PC-9 (cell line): Measurements from ENCODE around the gene TBC1D10B. TPM values are rescaled to one million over a fixed set of nuclear protein-coding genes. Genes with fewer than 3 reads are reported as not detected.

ENCODE experiments used
- BruUV-seq: library from RNA; stranded (reverse); fragments of 400-500 nt; replicated peaks from 2 replicates; lab custom pipeline; 2021; lab: Mats Ljungman, UMichigan
- CTCF ChIA-PET: fragments of 300-600 bp; sonication (Branson Sonifier 250); formaldehyde crosslinking; loops from one replicate; lab custom pipeline; 2022; ENCODE audit warnings: antibody characterized with exemption; lab: Charles Lee
- POLR2A ChIA-PET: fragments of 300-600 bp; sonication (Branson Sonifier 250); formaldehyde crosslinking; loops from one replicate; lab custom pipeline; 2022; ENCODE audit warnings: antibody characterized with exemption; ENCODE audit not compliant: unreplicated experiment; lab: Charles Lee
- DNase-seq, 2 experiments: peaks; one replicate each; pipeline versions ENCODE4 v3.0.0 to v3.0.0-alpha.2; 2015 to 2022; ENCODE audit warnings: mixed read lengths in 1 of 2
- H2AFZ ChIP-seq: fragments of 200-600 bp; sonication (generic); 2 replicates; pipeline ENCODE4 v1.8.1; 2017; ENCODE audit warnings: antibody characterized with exemption
- H3F3A ChIP-seq: fragments of 200-600 bp; sonication (generic); 2 replicates; pipeline ENCODE4 v1.8.1; 2017; ENCODE audit warnings: antibody characterized with exemption, mild to moderate bottlenecking, low read depth; ENCODE audit not compliant: insufficient read depth
- H3K27ac ChIP-seq: fragments of 200-600 bp; sonication (generic); 2 replicates; pipeline ENCODE4 v1.6.1; 2016; ENCODE audit warnings: mixed run types
- H3K27me3 ChIP-seq: fragments of 200-600 bp; sonication (generic); 2 replicates; pipeline ENCODE4 v1.6.1; 2016; ENCODE audit warnings: low read depth, mixed run types; ENCODE audit not compliant: insufficient read depth
- H3K36me3 ChIP-seq: fragments of 200-600 bp; sonication (generic); 2 replicates; pipeline ENCODE4 v1.6.1; 2016; ENCODE audit warnings: low read depth, mixed run types
- H3K4me1 ChIP-seq: fragments of 200-600 bp; sonication (generic); replicated peaks from 2 replicates; pipeline ENCODE4 v1.6.1; 2016; ENCODE audit warnings: mixed run types; ENCODE audit not compliant: insufficient read depth
- H3K4me2 ChIP-seq: fragments of 200-600 bp; sonication (generic); 2 replicates; pipeline ENCODE4 v1.6.1; 2017; ENCODE audit warnings: mixed run types
- H3K4me3 ChIP-seq: fragments of 200-600 bp; sonication (generic); 2 replicates; pipeline ENCODE4 v1.6.1; 2016; ENCODE audit warnings: mixed run types
- H3K79me2 ChIP-seq: fragments of 200-600 bp; sonication (generic); 2 replicates; pipeline ENCODE4 v1.6.1; 2017; ENCODE audit warnings: low read depth, mixed run types
- H3K9me2 ChIP-seq: fragments of 200-600 bp; sonication (generic); 2 replicates; pipeline ENCODE4 v1.8.1; 2017; ENCODE audit warnings: mild to moderate bottlenecking; ENCODE audit not compliant: insufficient read depth
- H3K9me3 ChIP-seq: fragments of 200-600 bp; sonication (generic); 2 replicates; pipeline ENCODE4 v1.8.1; 2016; ENCODE audit warnings: low read depth; ENCODE audit not compliant: insufficient read depth
- H4K20me1 ChIP-seq: fragments of 200-600 bp; sonication (generic); 2 replicates; pipeline ENCODE4 v1.8.1; 2017; ENCODE audit not compliant: insufficient read depth
- EZH2 ChIP-seq: fragments of 200-600 bp; sonication (generic); IDR thresholded peaks from 2 replicates; pipeline ENCODE4 v1.8.0; 2017; ENCODE audit warnings: antibody characterized with exemption, low read depth
- intact Hi-C: fragments of 100-400 bp; cut with micrococcal nuclease; formaldehyde crosslinking; loops from one replicate; pipeline ENCODE4 v1.10.0; 2022; ENCODE audit not compliant: unreplicated experiment
- total RNA-seq: library from RNA; stranded (reverse); gene quantifications from 2 replicates; pipeline ENCODE4 v1.2.3, GENCODE V29; 2021
- TF ChIP-seq, protein P1 (sequence below): fragments of 200-600 bp; sonication (generic); conservative IDR thresholded peaks from 2 replicates; pipeline ENCODE4 v1.6.1; 2017; ENCODE audit warnings: mixed run types, antibody characterized with exemption, mild to moderate bottlenecking, moderate library complexity

The TBC1D10B gene
- total RNA-seq, 1 experiment from 2014 or later: 85.0 TPM

GRCh38 chr16:30377050-30377811 lies 6.9 kb upstream of the TBC1D10B start:
- peak overlapping the region; percentile 80 for H3K4me3 ChIP-seq
- DNase-seq: no peak
- TF ChIP-seq, protein P1, sequence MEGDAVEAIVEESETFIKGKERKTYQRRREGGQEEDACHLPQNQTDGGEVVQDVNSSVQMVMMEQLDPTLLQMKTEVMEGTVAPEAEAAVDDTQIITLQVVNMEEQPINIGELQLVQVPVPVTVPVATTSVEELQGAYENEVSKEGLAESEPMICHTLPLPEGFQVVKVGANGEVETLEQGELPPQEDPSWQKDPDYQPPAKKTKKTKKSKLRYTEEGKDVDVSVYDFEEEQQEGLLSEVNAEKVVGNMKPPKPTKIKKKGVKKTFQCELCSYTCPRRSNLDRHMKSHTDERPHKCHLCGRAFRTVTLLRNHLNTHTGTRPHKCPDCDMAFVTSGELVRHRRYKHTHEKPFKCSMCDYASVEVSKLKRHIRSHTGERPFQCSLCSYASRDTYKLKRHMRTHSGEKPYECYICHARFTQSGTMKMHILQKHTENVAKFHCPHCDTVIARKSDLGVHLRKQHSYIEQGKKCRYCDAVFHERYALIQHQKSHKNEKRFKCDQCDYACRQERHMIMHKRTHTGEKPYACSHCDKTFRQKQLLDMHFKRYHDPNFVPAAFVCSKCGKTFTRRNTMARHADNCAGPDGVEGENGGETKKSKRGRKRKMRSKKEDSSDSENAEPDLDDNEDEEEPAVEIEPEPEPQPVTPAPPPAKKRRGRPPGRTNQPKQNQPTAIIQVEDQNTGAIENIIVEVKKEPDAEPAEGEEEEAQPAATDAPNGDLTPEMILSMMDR: no peak
- no peak for TF ChIP-seq EZH2
- no peaks in the 10 kb centered on the region for H3K36me3 ChIP-seq
- peaks cover 19% of the 10 kb centered on the region for H3K4me1 ChIP-seq
- intact Hi-C loops: loop anchor here (1.0 to 5.0 kb wide), 4 partner anchors 30 to 321 kb away; partner anchors contain the start of genes TBX6, ZNF768 and ZNF771
- no peaks in the 10 kb centered on the region for H3K9me2 ChIP-seq
- peak overlapping the region; percentile 100 for H2AFZ ChIP-seq
- H3K27ac ChIP-seq: peak overlapping the region; percentile 92
- ChIA-PET POLR2A (interaction anchor here (0.6 to 0.7 kb wide), 6 partner anchors 12 to 489 kb away, joined by 3 to 19 read pairs (median 4); no protein-coding TSS in a partner anchor), CTCF (interaction anchor here (0.7 kb wide), 1 partner anchor 209 kb away, joined by 3 read pairs; no protein-coding TSS in a partner anchor)
- H3K79me2 ChIP-seq: peaks cover 13% of the 10 kb centered on the region; the same call in 1 of the 2 replicates
- peaks cover 31% of the 10 kb centered on the region for H3F3A ChIP-seq
- no peaks in the 10 kb centered on the region for H3K9me3 ChIP-seq
- peak overlapping the region; percentile 98 for H3K4me2 ChIP-seq
- H3K27me3 ChIP-seq: no peaks in the 10 kb centered on the region
- TSS peak; percentile 80 for BruUV-seq
- no peaks in the 10 kb centered on the region for H4K20me1 ChIP-seq

DNA sequence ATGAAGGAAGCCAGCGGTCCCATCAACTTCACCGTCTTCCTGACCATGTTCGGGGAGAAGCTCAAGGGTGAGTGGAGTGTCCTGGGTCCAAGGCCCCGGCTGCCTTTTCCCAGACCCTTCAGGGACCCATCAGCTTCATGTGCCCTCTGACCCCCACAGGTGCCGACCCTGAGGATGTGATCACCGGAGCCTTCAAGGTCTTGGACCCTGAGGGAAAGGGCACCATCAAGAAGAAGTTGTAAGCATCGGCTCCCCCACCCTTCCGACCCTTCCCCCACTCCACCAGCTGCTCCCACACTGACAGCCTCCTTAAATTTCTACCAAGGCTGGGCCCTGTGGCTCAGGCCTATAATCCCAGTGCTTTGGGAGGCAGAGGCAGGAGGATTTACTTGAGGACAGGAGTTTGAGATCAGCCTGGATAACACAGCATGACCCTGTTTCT lies 6.2 kb upstream of the TBC1D10B start:
- Histone ChIP-seq H3K4me1 (peaks cover 23% of the 10 kb centered on the region), H3F3A (peaks cover 31% of the 10 kb centered on the region), H3K36me3 (no peaks in the 10 kb centered on the region), H2AFZ (no peak overlapping the region), H3K9me2 (no peaks in the 10 kb centered on the region), H3K9me3 (no peaks in the 10 kb centered on the region), H3K79me2 (peaks cover 13% of the 10 kb centered on the region; the same call in 1 of the 2 replicates), H3K27me3 (no peaks in the 10 kb centered on the region), H3K27ac (peak overlapping the region; percentile 92), H4K20me1 (no peaks in the 10 kb centered on the region), H3K4me3 (peak overlapping the region; percentile 80; the same call in 1 of the 2 replicates), H3K4me2 (peak overlapping the region; percentile 98)
- CTCF ChIA-PET: interaction anchor here (0.7 kb wide), 1 partner anchor 210 kb away, joined by 3 read pairs; no protein-coding TSS in a partner anchor
- no peak for DNase-seq
- intact Hi-C loops: loop anchor here (5.0 kb wide), 2 partner anchors 151 to 284 kb away; partner anchors contain the start of genes TBX6 and ZNF768
- TF ChIP-seq EZH2: no peak
- TF ChIP-seq, protein P1: no peak
- BruUV-seq: no TSS peak
- POLR2A ChIA-PET: interaction anchor here (0.6 kb wide), 3 partner anchors 41 to 283 kb away, joined by 3 to 4 read pairs (median 4); no protein-coding TSS in a partner anchor

DNA sequence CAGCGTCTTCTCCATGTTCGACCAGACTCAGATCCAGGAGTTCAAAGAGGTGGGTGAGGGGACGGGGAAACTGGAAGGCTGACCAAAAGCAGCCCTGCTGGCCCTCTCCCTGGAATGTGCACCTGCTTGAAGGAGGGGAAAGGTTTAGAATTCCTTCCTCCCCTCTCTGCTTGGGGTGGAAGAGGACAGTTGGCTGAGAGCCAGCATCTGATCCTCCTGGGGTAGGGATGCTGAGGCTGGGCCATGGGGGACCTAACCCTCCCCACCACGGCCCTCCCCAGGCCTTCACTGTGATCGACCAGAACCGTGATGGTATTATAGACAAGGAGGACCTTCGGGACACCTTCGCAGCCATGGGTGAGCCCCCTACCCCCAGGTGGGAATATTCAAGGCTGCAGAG lies 5.6 kb upstream of the TBC1D10B start:
- TF ChIP-seq, protein P1: no peak
- TF ChIP-seq EZH2: no peak
- Histone ChIP-seq H4K20me1 (no peaks in the 10 kb centered on the region), H3K4me3 (no peak overlapping the region), H3K4me1 (peaks cover 24% of the 10 kb centered on the region), H3K9me3 (no peaks in the 10 kb centered on the region), H3F3A (peaks cover 26% of the 10 kb centered on the region), H3K4me2 (no peak overlapping the region), H2AFZ (no peak overlapping the region), H3K27me3 (no peaks in the 10 kb centered on the region), H3K9me2 (no peaks in the 10 kb centered on the region), H3K79me2 (peaks cover 13% of the 10 kb centered on the region; the same call in 1 of the 2 replicates), H3K36me3 (no peaks in the 10 kb centered on the region), H3K27ac (no peak overlapping the region)
- POLR2A ChIA-PET: no interaction called here
- no peak for DNase-seq
- intact Hi-C loops: loop anchor here (5.0 kb wide), 2 partner anchors 151 to 284 kb away; partner anchors contain the start of genes TBX6 and ZNF768
- no TSS peak for BruUV-seq
- CTCF ChIA-PET: no interaction called here
